GM18505 (cell line): ENCODE measurements around the gene PLD1.

Experiments used
- ATAC-seq: cut with Tn5 transposase; IDR thresholded peaks from one replicate; pipeline ENCODE4 v1.9.1; 2021; ENCODE audit not compliant: unreplicated experiment
- POLR2A ChIP-seq: IDR thresholded peaks from 4 replicates; pipeline ENCODE4 v1.6.1; 2011; ENCODE audit warnings: borderline replicate concordance; ENCODE audit not compliant: insufficient read depth, insufficient read length; ENCODE audit errors: extremely low read depth

Gene PLD1

DNA sequence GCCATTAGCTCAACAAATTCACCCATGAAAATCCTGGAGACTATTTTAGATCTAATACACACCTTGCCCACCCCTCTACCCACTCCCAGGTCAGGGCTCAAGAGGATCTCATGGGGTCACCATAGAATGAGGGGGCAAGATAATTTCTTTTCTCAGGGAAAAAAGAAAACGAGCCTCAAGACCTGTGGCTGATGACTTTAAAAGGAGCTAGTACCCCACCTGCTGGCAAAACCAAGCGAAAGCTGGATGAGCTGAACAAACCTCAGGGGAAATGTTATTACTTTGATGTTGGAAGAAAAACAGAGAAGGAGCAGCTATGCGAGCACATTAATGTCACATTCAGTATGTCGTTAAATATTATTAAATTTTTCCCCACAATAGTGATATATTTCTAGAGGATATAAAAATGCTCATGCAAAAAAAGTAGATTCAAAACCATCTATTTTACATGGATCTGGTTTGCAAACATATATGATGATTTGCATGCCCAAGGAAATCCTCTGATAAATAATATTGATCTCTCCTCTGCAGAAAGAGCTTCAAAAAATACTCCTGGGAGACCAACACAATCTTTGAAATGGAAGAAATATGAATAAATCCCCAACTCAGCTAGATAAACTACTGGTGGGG is 37.7 kb downstream of the PLD1 start:
- no peak for ATAC-seq
- TF ChIP-seq POLR2A: no peak

DNA sequence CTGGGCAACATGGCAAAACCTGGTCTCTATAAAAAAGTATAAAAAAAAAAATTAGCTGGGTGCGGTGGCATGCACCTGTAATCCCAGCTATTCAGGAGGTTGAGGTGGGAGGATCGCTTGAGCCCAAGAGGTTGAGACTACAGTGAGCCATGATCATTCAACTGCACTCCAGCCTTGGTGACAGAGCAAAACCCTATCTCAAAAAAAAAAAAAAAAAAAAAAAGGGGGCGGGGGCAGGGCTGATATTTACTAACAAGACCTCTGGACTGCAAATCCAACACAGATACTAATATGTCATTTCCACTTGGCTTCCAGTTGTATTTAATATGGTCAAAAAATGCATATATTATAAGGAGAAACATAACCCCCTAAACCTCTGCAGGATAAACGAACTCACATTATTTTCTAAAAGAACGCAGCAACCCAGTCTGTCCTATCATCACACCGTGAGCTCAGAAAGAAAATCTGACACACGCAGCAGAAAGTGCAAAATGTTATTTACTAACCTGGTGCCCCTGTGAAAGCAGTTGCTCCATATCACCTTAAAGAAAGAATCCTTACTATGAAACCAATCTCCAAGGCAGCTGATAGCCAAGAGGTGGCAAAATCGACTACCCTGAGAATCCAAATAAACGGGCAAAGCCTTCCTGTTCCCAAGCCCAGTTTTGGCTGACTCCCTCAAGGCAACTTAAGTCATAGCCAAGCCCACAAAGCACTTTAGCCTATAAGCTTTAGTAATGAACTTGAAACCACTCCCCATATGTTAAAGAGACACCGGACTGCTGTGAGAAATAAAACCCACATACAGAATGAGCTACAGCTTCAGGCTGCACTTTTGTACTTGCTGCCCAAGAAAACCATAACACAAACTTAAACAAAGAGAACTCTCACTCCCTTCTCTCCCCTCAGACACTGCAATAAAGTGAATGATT is 39.3 kb downstream of the PLD1 start:
- no peak for TF ChIP-seq POLR2A
- no peak for ATAC-seq

DNA sequence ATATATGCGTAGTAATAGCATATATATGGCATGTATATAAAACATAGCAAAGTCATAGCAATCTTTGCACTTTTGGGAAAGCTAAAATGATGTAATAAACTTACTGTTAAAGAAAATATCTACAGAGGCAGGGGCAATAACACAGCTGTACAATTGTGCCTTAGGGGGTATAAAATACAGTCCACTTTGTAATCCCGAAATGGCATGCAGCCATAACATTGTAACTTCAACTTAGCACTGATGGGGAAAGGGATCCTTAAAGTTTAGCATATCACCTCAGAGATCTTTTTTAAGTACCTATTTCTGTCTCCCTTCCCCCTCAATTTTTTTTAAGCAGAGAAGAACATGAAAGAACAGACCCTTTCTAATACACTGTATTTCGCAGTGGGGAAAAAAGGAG is 40.8 kb downstream of the PLD1 start:
- ATAC-seq: no peak

DNA sequence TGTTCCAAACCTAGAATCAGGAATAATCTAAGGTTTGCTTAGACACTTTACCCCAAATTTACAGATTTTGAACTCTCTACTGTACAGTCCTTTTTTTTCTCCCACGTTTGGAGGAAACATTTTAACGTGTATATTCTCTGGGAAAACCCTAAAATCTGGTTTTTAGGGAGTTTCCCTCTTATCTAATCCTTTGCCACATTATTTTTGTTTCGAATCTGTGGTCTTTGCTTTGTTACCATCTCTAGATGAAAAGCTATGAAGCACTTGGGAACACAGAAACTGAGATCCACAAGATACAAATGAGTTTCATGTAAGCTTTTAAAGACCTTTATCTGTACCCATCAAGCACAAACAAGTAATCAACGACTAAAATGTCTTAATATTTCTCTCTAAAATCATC is 41.3 kb downstream of the PLD1 start:
- no peak for ATAC-seq
- no peak for TF ChIP-seq POLR2A

More for the DNA sequence above, 40.8 kb downstream of the PLD1 start:
- no peak for TF ChIP-seq POLR2A

DNA sequence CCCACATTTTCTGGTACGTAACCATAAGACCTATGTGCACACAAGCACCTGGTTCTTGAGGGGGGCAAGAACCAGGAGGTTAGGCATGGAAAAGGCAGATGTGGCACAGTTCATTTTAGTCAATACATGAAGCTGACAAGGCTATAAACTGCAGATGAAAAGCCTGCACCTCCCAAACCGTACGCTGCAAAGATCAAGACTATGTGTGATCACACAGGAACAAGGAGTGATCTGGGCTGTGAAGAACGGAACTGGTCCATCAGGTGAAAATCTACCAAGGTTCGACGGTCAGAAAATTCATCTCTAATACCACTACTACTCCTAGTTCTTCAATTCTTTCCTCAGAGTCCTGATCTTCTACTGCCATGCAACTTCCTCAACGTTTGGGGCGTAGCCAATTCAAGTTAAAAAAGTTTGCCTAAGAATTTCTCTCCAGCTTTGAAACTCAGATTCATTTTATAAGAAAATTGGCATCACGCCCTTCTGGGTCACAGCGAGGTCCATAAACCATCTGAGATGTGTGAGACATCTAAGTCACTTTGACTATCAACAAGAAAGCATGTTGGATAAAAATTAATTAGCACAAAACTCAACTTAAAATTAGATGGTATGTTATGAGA is 41.9 kb downstream of the PLD1 start:
- ATAC-seq: no peak
- TF ChIP-seq POLR2A: no peak

DNA sequence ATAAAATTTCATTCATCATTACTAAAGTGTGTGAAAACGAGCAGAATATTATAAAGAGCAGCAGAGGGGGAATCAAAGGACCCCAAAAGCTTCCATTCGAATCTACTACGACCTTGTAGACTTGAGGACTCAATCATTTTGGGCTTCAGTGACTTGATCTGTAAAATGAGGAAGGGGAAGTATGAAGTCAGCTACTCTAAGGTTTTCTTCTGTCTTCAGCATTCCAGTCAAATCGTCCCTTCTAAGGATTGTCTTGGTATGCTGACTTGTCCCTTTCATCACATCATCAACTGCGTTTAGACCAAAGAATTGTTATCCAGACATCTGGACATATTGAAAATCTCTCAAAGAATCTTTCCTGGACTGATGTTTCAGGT is 44.8 kb downstream of the PLD1 start:
- ATAC-seq: no peak
- TF ChIP-seq POLR2A: no peak

DNA sequence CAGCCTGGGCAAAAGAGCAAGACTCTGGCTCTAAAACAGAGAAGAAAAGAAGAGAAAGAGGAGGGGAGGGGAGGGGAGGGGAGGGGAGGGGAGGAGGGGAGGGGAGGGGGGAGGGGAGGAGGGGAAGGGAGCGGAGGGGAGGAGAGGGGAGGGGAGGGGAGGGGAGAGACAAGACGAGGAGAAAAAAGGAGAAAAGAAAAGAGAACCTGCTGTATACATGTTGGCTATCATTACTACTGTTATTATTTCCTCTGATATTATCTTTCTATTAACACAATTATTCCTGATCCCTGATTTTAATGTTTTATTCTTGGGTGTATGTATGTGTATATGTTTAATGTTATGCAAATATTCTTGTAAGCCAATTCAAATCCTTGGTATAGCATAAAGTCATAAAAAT is 46.9 kb downstream of the PLD1 start:
- ATAC-seq: no peak
- no peak for TF ChIP-seq POLR2A

DNA sequence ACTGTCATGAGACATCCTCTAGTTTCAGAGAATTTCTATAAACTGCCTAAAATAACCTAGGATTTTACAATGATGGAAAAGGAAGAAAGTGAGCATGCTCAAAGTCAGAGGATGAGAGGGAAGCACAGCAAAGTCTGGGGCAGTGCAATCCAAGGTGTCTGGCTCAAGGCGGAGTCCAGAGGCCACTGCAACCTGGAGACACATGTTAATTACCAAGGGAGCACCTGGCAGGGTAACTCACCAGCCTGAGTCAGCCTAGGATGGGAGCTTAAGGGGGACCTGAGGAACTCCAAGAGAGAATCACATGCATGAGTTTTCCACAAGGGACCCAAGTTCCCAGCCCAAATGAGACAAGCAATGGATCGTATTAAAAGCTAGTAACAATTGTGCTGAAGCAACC is 49.8 kb downstream of the PLD1 start:
- ATAC-seq: no peak
- no peak for TF ChIP-seq POLR2A

DNA sequence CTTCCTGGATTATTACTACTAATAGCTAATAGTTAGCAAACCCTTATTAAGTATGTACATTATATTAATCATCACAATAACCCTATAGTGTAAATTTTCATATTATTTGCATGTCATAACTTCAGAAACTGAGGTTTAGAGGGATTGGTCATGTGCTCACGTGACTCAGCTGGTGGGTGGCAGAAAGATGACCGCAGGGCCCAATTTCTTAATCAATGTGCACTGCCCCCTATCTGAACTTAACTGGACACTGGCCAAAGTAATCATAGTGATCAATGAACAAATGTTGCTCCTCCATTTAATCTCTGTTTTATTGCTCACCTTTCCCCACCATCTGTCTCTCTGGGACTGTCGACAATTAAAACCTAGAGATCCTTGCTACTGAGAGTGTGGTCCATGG is 52.2 kb downstream of the PLD1 start:
- ATAC-seq: no peak
- no peak for TF ChIP-seq POLR2A

DNA sequence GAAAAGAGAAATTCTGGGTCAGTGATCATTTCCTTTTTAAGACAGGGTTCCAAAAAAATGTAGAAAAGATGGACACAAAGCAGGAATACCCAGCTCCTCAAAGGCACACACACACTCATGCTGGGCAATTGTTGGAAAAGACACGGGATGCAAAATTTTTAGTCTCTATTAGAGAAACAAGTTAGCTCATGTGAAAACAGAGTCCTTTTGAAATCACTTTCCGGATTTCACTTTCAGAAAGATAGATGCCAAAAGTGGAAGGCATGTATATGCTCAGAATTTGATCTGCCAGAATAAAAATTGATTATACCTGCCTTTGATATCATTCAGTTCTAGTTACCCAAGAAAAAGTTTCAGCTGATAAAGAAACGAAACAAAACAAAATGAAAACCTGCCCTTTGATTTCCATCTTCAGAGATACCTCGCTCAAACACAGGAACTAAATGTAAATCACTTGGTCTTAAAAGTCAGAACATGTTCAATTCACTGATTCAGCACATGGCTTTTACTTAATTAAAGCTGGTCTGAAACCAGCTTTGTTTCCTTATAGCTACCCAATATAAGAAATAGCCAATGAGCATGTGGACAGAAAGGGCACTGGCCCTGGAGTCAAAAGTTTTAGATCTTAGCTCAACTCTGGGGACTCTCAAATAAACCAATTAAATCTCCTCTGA is 52.8 kb downstream of the PLD1 start:
- no peak for TF ChIP-seq POLR2A
- no peak for ATAC-seq

DNA sequence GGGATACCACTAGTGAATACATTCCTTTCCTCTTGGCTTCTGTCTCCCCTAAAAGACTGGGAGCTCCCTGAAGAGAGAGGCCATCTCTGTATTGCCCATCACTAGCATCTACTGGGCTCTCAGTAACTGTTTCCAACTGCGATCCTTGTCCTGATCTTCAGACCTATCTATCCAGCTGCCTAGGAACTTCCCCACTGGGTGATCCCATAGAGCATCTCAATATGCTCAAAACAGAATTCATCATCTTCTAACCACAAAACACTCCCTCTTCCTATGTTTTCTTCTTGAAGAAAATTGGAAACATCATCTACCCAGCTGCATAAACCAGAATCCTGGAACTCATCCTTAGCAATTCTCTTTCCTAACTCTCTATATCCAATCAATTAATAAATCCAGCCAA is 54.6 kb downstream of the PLD1 start:
- no peak for TF ChIP-seq POLR2A
- ATAC-seq: no peak

DNA sequence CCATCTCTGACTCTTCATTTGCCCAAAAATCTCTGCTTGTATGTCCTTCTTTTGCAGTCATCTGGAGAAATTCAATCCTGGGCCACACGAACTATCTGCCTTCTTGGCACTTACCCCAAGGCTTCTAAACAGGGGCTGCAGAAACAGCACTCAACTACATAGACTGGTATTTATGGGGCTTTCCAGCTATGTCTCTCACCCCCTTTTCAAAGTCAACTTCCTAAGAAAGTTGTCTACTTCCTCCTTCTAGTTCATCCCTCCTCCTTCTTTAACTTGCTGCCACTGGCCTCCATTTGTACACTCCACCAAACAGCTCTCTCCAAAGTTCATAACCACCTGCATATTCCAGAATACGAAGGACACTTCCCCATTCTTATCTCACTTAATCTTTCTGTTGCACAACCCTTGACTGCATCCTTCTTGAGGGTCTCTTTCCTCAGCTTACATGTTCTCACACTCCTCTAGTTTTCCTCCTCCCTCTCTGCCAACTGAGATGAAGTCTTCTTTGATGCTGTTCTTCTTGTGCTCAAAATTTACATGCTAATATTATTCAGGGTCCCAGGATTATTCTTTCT is 55.2 kb downstream of the PLD1 start:
- ATAC-seq: no peak
- TF ChIP-seq POLR2A: no peak
